GM23338 (cell line): ENCODE results near the gene DHRS7B. TPM values are rescaled to one million over a fixed set of nuclear protein-coding genes. Genes with fewer than 3 reads are reported as not detected.

Experiments
- ATAC-seq: fragments of 200-7000 bp; cut with Tn5 transposase; 3 replicates; pipeline ENCODE4 v1.9.1; 2020
- DNase-seq: peaks from one replicate; pipeline ENCODE4 v3.0.0-alpha.2; 2015; ENCODE audit warnings: low spot score
- H2AFZ ChIP-seq: fragments of 200-600 bp; sonication (generic); 2 replicates; pipeline ENCODE4 v1.8.0; 2016; ENCODE audit warnings: antibody characterized with exemption, mild to moderate bottlenecking, moderate library complexity
- H3F3A ChIP-seq: fragments of 200-600 bp; sonication (generic); replicated peaks from 2 replicates; pipeline ENCODE4 v1.8.0; 2017; ENCODE audit warnings: antibody characterized with exemption, mixed run types, low read depth
- H3K27ac ChIP-seq: fragments of 200-600 bp; sonication (generic); 2 replicates; pipeline ENCODE4 v1.6.1; 2016; ENCODE audit warnings: low read depth
- H3K27me3 ChIP-seq: fragments of 200-600 bp; sonication (generic); 2 replicates; pipeline ENCODE4 v1.8.0; 2016; ENCODE audit warnings: mild to moderate bottlenecking, mixed run types, moderate library complexity; ENCODE audit not compliant: insufficient read depth
- H3K36me3 ChIP-seq: fragments of 200-600 bp; sonication (generic); 2 replicates; pipeline ENCODE4 v1.8.0; 2016; ENCODE audit warnings: mild to moderate bottlenecking; ENCODE audit not compliant: insufficient read depth
- H3K4me1 ChIP-seq: fragments of 200-600 bp; sonication (generic); 2 replicates; pipeline ENCODE4 v1.8.0; 2016; ENCODE audit warnings: mild to moderate bottlenecking, moderate library complexity; ENCODE audit not compliant: insufficient read depth
- H3K4me2 ChIP-seq: fragments of 200-600 bp; sonication (generic); 2 replicates; pipeline ENCODE4 v1.7.1; 2017; ENCODE audit warnings: mixed run types
- H3K4me3 ChIP-seq: fragments of 200-600 bp; sonication (generic); 2 replicates; pipeline ENCODE4 v1.6.1; 2016; ENCODE audit warnings: mixed run types
- H3K79me2 ChIP-seq: fragments of 200-600 bp; sonication (generic); replicated peaks from 2 replicates; pipeline ENCODE4 v1.8.0; 2017; ENCODE audit warnings: mild to moderate bottlenecking; ENCODE audit not compliant: insufficient read depth
- H3K9me2 ChIP-seq: fragments of 200-600 bp; sonication (generic); 2 replicates; pipeline ENCODE4 v1.8.0; 2017; ENCODE audit not compliant: insufficient read depth
- H4K20me1 ChIP-seq: fragments of 200-600 bp; sonication (generic); replicated peaks from 2 replicates; pipeline ENCODE4 v1.8.0; 2017; ENCODE audit warnings: mild to moderate bottlenecking; ENCODE audit not compliant: insufficient read depth
- H3K27ac Mint-ChIP-seq: 2 replicates; pipeline ENCODE4 v1.8.0; 2020; ENCODE audit warnings: inconsistent platforms, mild to moderate bottlenecking, moderate library complexity, mixed read lengths
- H3K27me3 Mint-ChIP-seq: 3 replicates; pipeline ENCODE4 v1.8.0; 2022; ENCODE audit warnings: low read depth, mild to moderate bottlenecking, moderate library complexity, mixed read lengths, inconsistent platforms; ENCODE audit not compliant: insufficient read depth, poor library complexity
- H3K36me3 Mint-ChIP-seq: 3 replicates; pipeline ENCODE4 v1.8.0; 2021; ENCODE audit warnings: low read depth, mild to moderate bottlenecking, inconsistent platforms, moderate library complexity, mixed read lengths
- H3K4me1 Mint-ChIP-seq: 3 replicates; pipeline ENCODE4 v1.8.0; 2020; ENCODE audit warnings: mild to moderate bottlenecking, inconsistent platforms, mixed read lengths
- H3K4me3 Mint-ChIP-seq: 3 replicates; pipeline ENCODE4 v1.8.0; 2021; ENCODE audit warnings: moderate library complexity, mild to moderate bottlenecking, inconsistent platforms, mixed read lengths
- H3K9me3 Mint-ChIP-seq: 3 replicates; pipeline ENCODE4 v1.8.0; 2020; ENCODE audit warnings: moderate library complexity, mild to moderate bottlenecking, inconsistent platforms, mixed read lengths
- CREB1 ChIP-seq: fragments of 250-450 bp; sonication (Bioruptor Pico); IDR thresholded peaks from 2 replicates; pipeline ENCODE4 v1.5.0; 2020; ENCODE audit warnings: low read depth, mild to moderate bottlenecking, moderate library complexity
- JUNB ChIP-seq: IDR thresholded peaks from one replicate; pipeline ENCODE4 v1.6.1; 2016; ENCODE audit warnings: antibody characterized with exemption; ENCODE audit not compliant: unreplicated experiment
- NANOG ChIP-seq: IDR thresholded peaks from 2 replicates; pipeline ENCODE4 v1.6.1; 2016; ENCODE audit warnings: antibody characterized with exemption, borderline replicate concordance
- POLR2AphosphoS5 ChIP-seq: IDR thresholded peaks from 2 replicates; pipeline ENCODE4 v1.6.1; 2016; ENCODE audit warnings: antibody characterized with exemption, low read depth
- STAT1 ChIP-seq: IDR thresholded peaks from one replicate; pipeline ENCODE4 v1.6.1; 2016; ENCODE audit warnings: antibody characterized with exemption; ENCODE audit not compliant: unreplicated experiment
- ZNF331 ChIP-seq: fragments of 250-450 bp; sonication (Bioruptor Pico); IDR thresholded peaks from 2 replicates; pipeline ENCODE4 v1.5.0; 2020; ENCODE audit warnings: low read depth, mild to moderate bottlenecking, moderate library complexity
- long read RNA-seq: library from polyadenylated mRNA; unstranded; transcript quantifications from one replicate; pipeline ENCODE4 v2.0.0, GENCODE V29; 2020; ENCODE audit not compliant: unreplicated experiment
- polyA plus RNA-seq: library from polyadenylated mRNA; unstranded; fragments of >200 nt; fragmentation: Nextera tagmentation; extraction: Ambion mirVana; gene quantifications from 2 replicates; pipeline ENCODE4 v1.2.1, GENCODE V29; 2016
- total RNA-seq: library from RNA; depleted of rRNA; stranded (reverse); fragments of >200 nt; shearing (Covaris generic); gene quantifications from 2 replicates; pipeline ENCODE4 v1.2.3, GENCODE V29; 2014; rRNA removed
- TF ChIP-seq, protein P1 (sequence below): fragments of 250-450 bp; sonication (Bioruptor Pico); IDR thresholded peaks from 2 replicates; pipeline ENCODE4 v1.5.0; 2020; ENCODE audit warnings: mild to moderate bottlenecking, moderate library complexity
- TF ChIP-seq, protein P2 (sequence below): IDR thresholded peaks from one replicate; pipeline ENCODE4 v1.6.1; 2018; ENCODE audit warnings: antibody characterized with exemption; ENCODE audit not compliant: unreplicated experiment
- TF ChIP-seq, protein P3 (sequence below), 2 experiments: fragments of 200-600 bp in 1 of 2; sonication (generic) in 1 of 2; conservative IDR thresholded peaks; 2 replicates each; pipeline versions ENCODE4 v1.5.1 to v1.6.1; 2016 to 2017; ENCODE audit warnings: antibody characterized with exemption in 2 of 2, low read depth in 2 of 2, mild to moderate bottlenecking in 2 of 2, moderate library complexity in 1 of 2
- TF ChIP-seq, protein P4 (sequence below): IDR thresholded peaks from 2 replicates; pipeline ENCODE4 v1.6.1; 2016; ENCODE audit warnings: antibody characterized with exemption

The DHRS7B gene, protein sequence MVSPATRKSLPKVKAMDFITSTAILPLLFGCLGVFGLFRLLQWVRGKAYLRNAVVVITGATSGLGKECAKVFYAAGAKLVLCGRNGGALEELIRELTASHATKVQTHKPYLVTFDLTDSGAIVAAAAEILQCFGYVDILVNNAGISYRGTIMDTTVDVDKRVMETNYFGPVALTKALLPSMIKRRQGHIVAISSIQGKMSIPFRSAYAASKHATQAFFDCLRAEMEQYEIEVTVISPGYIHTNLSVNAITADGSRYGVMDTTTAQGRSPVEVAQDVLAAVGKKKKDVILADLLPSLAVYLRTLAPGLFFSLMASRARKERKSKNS
- 24.7 and 26.6 TPM in 2 replicates for total RNA-seq
- 26.8 and 27.9 TPM in 2 replicates for polyA plus RNA-seq
- long read RNA-seq, transcript DHRS7B-201 (6 exons, 1,567 nt) = minor isoform, 5 of 32 reads
- long read RNA-seq, transcript DHRS7B-207 (1 exons, 1,910 nt) = minor isoform, 6 of 32 reads
- long read RNA-seq, transcript DHRS7B-202 (7 exons, 2,175 nt) = major isoform, 17 of 32 reads
- long read RNA-seq, partial matches to known transcripts = 0 of 32 reads
- long read RNA-seq, other reads (novel, unspliced or antisense) = 4 of 32 reads

DNA sequence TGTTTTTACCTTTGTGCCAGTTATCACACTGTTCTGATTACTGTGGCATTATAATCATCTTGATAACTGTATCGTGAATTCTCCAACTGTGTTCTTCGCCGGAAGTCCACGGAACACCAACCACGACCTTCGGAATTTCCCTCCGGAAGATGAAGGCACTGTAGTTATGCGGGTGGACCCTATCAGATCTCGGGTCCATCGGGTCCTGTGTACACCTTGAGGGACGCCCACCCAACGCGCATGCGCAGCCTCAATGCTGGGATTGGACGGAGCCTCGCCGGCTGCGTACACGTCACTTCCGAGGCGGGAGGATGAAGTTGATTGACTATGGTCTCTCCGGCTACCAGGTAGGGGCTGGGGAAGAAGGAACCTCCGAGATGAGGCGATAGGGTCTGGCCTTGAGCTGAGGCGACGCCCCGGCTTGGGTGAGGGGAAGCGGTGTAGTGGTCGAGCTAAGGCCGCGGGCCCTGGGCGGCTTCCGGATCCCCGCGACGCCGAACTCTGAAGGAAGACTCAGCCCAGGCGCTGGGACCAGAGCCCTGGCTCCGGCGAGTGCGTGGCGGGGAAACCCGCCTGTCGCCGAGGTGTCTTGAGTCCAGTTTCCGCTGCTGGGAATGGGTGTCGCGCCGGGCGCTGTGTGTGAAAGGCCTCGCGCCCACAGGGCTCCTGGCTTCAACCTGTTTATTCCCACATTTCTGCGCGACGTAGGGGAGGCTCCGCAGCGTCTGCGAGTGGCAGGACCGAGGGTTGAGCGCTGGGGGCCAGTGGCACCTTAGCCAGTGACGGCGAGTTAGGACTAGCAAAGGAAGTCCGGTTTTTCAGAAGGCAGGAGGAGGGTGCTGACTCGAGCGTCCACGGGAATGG lies at the start of gene DHRS7B:
Gene DHRS7B, plus strand, starts transcription at position 320 of the 864 bp plus-strand sequence. Its CDS starts 8 bp downstream, at position 328.
- ATAC-seq = peak; percentile 96
- 0 out of 3 replicates have a peak, but pooled peaks cover 3% of the 10 kb centered on the region for H3K9me3 Mint-ChIP-seq
- 0 out of 2 replicates have a peak, but pooled peaks cover 5% of the 10 kb centered on the region for H3F3A ChIP-seq
- no peak for TF ChIP-seq NANOG
- peak; percentile 89 for TF ChIP-seq POLR2AphosphoS5
- TF ChIP-seq STAT1 = no peak
- TF ChIP-seq, protein P1, sequence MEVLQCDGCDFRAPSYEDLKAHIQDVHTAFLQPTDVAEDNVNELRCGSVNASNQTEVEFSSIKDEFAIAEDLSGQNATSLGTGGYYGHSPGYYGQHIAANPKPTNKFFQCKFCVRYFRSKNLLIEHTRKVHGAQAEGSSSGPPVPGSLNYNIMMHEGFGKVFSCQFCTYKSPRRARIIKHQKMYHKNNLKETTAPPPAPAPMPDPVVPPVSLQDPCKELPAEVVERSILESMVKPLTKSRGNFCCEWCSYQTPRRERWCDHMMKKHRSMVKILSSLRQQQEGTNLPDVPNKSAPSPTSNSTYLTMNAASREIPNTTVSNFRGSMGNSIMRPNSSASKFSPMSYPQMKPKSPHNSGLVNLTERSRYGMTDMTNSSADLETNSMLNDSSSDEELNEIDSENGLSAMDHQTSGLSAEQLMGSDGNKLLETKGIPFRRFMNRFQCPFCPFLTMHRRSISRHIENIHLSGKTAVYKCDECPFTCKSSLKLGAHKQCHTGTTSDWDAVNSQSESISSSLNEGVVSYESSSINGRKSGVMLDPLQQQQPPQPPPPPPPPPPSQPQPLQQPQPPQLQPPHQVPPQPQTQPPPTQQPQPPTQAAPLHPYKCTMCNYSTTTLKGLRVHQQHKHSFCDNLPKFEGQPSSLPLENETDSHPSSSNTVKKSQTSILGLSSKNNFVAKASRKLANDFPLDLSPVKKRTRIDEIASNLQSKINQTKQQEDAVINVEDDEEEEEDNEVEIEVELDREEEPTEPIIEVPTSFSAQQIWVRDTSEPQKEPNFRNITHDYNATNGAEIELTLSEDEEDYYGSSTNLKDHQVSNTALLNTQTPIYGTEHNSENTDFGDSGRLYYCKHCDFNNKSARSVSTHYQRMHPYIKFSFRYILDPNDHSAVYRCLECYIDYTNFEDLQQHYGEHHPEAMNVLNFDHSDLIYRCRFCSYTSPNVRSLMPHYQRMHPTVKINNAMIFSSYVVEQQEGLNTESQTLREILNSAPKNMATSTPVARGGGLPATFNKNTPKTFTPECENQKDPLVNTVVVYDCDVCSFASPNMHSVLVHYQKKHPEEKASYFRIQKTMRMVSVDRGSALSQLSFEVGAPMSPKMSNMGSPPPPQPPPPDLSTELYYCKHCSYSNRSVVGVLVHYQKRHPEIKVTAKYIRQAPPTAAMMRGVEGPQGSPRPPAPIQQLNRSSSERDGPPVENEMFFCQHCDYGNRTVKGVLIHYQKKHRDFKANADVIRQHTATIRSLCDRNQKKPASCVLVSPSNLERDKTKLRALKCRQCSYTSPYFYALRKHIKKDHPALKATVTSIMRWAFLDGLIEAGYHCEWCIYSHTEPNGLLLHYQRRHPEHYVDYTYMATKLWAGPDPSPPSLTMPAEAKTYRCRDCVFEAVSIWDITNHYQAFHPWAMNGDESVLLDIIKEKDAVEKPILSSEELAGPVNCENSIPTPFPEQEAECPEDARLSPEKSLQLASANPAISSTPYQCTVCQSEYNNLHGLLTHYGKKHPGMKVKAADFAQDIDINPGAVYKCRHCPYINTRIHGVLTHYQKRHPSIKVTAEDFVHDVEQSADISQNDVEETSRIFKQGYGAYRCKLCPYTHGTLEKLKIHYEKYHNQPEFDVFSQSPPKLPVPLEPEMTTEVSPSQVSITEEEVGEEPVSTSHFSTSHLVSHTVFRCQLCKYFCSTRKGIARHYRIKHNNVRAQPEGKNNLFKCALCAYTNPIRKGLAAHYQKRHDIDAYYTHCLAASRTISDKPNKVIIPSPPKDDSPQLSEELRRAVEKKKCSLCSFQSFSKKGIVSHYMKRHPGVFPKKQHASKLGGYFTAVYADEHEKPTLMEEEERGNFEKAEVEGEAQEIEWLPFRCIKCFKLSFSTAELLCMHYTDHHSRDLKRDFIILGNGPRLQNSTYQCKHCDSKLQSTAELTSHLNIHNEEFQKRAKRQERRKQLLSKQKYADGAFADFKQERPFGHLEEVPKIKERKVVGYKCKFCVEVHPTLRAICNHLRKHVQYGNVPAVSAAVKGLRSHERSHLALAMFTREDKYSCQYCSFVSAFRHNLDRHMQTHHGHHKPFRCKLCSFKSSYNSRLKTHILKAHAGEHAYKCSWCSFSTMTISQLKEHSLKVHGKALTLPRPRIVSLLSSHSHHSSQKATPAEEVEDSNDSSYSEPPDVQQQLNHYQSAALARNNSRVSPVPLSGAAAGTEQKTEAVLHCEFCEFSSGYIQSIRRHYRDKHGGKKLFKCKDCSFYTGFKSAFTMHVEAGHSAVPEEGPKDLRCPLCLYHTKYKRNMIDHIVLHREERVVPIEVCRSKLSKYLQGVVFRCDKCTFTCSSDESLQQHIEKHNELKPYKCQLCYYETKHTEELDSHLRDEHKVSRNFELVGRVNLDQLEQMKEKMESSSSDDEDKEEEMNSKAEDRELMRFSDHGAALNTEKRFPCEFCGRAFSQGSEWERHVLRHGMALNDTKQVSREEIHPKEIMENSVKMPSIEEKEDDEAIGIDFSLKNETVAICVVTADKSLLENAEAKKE = no peak
- TF ChIP-seq CREB1 (CRISPR knock-in tag) = peak; percentile 94
- TF ChIP-seq ZNF331 (CRISPR knock-in tag) = no peak
- TF ChIP-seq JUNB = no peak
- TF ChIP-seq, protein P2, sequence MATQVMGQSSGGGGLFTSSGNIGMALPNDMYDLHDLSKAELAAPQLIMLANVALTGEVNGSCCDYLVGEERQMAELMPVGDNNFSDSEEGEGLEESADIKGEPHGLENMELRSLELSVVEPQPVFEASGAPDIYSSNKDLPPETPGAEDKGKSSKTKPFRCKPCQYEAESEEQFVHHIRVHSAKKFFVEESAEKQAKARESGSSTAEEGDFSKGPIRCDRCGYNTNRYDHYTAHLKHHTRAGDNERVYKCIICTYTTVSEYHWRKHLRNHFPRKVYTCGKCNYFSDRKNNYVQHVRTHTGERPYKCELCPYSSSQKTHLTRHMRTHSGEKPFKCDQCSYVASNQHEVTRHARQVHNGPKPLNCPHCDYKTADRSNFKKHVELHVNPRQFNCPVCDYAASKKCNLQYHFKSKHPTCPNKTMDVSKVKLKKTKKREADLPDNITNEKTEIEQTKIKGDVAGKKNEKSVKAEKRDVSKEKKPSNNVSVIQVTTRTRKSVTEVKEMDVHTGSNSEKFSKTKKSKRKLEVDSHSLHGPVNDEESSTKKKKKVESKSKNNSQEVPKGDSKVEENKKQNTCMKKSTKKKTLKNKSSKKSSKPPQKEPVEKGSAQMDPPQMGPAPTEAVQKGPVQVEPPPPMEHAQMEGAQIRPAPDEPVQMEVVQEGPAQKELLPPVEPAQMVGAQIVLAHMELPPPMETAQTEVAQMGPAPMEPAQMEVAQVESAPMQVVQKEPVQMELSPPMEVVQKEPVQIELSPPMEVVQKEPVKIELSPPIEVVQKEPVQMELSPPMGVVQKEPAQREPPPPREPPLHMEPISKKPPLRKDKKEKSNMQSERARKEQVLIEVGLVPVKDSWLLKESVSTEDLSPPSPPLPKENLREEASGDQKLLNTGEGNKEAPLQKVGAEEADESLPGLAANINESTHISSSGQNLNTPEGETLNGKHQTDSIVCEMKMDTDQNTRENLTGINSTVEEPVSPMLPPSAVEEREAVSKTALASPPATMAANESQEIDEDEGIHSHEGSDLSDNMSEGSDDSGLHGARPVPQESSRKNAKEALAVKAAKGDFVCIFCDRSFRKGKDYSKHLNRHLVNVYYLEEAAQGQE = no peak
- TF ChIP-seq, protein P3, sequence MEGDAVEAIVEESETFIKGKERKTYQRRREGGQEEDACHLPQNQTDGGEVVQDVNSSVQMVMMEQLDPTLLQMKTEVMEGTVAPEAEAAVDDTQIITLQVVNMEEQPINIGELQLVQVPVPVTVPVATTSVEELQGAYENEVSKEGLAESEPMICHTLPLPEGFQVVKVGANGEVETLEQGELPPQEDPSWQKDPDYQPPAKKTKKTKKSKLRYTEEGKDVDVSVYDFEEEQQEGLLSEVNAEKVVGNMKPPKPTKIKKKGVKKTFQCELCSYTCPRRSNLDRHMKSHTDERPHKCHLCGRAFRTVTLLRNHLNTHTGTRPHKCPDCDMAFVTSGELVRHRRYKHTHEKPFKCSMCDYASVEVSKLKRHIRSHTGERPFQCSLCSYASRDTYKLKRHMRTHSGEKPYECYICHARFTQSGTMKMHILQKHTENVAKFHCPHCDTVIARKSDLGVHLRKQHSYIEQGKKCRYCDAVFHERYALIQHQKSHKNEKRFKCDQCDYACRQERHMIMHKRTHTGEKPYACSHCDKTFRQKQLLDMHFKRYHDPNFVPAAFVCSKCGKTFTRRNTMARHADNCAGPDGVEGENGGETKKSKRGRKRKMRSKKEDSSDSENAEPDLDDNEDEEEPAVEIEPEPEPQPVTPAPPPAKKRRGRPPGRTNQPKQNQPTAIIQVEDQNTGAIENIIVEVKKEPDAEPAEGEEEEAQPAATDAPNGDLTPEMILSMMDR (conservative IDR thresholded peaks at IDR 0.05; ENCODE audit: low read depth in 2 of 2) = no peak
- TF ChIP-seq, protein P4, sequence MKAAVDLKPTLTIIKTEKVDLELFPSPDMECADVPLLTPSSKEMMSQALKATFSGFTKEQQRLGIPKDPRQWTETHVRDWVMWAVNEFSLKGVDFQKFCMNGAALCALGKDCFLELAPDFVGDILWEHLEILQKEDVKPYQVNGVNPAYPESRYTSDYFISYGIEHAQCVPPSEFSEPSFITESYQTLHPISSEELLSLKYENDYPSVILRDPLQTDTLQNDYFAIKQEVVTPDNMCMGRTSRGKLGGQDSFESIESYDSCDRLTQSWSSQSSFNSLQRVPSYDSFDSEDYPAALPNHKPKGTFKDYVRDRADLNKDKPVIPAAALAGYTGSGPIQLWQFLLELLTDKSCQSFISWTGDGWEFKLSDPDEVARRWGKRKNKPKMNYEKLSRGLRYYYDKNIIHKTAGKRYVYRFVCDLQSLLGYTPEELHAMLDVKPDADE = no peak

More for the DNA sequence above, at the start of gene DHRS7B:
- Histone ChIP-seq H3K4me2 (peak within 1 kb of the TSS; percentile 86), H4K20me1 (0 out of 2 replicates have a peak, but pooled peaks cover 2% of the 10 kb centered on the region), H3K27me3 (no peaks in the 10 kb centered on the region), H3K27ac (peak within 1 kb of the TSS; percentile 89), H3K79me2 (peaks cover 49% of the 10 kb centered on the region), H3K4me3 (peak within 1 kb of the TSS; percentile 68), H3K36me3 (no peaks in the 10 kb centered on the region), H3K4me1 (peaks cover 39% of the 10 kb centered on the region), H3K9me2 (0 out of 2 replicates have a peak, but pooled peaks cover 4% of the 10 kb centered on the region), H2AFZ (peak within 1 kb of the TSS; percentile 80)
- DNase-seq = peak; percentile 99
- Mint-ChIP-seq H3K36me3 (no peaks in the 10 kb centered on the region; the same call in 2 of the 3 replicates), H3K27ac (peak within 1 kb of the TSS; percentile 93), H3K4me1 (peaks cover 18% of the 10 kb centered on the region), H3K27me3 (peaks cover 14% of the 10 kb centered on the region), H3K4me3 (peak within 1 kb of the TSS; percentile 95)
